Esophagus muscularis mucosa (tissue), 4 donors: Measurements from ENCODE around the gene RBFOX2. TPM values are rescaled to one million over a fixed set of nuclear protein-coding genes. Genes with fewer than 3 reads are reported as not detected.

Experiments
- DNase-seq: peaks from one replicate; pipeline ENCODE4 v3.0.0-alpha.2; 2017; ENCODE audit errors: extremely low spot score
- H3K27ac ChIP-seq, 4 donors: fragments of 200-600 bp; sonication (generic); replicated peaks in 1 of 4; 1 replicate in 3 of 4; 2 replicates in 1 of 4; pipeline ENCODE4 v1.5.1; 2016 to 2019; ENCODE audit warnings: mild to moderate bottlenecking in 1 of 4
- H3K27me3 ChIP-seq, 4 donors: fragments of 200-600 bp; sonication (generic); one replicate each; pipeline versions ENCODE4 v1.5.1 to v1.6.0; 2016 to 2019
- H3K36me3 ChIP-seq, 4 donors: fragments of 200-600 bp; sonication (generic); one replicate each; pipeline ENCODE4 v1.5.1; 2016 to 2019
- H3K4me1 ChIP-seq, 4 donors: fragments of 200-600 bp; sonication (generic); one replicate each; pipeline ENCODE4 v1.5.1; 2016 to 2019
- H3K4me3 ChIP-seq, 4 donors: fragments of 200-600 bp; sonication (generic); 1 replicate in 2 of 4; 2 replicates in 2 of 4; pipeline ENCODE4 v1.5.1; 2016 to 2019; ENCODE audit warnings: mild to moderate bottlenecking in 4 of 4, moderate library complexity in 1 of 4
- H3K9me3 ChIP-seq, 4 donors: fragments of 200-600 bp; sonication (generic); 1 replicate in 3 of 4; 2 replicates in 1 of 4; pipeline ENCODE4 v1.5.1; 2016 to 2019
- EP300 ChIP-seq: sonication (generic); formaldehyde crosslinking; IDR thresholded peaks from one replicate; pipeline ENCODE4 v1.6.1; 2017; ENCODE audit warnings: antibody characterized with exemption
- POLR2A ChIP-seq: fragments of 450-650 bp; IDR thresholded peaks from one replicate; pipeline ENCODE4 v1.6.1; 2017; ENCODE audit warnings: antibody characterized with exemption, moderate library complexity, mild to moderate bottlenecking, low read depth
- POLR2AphosphoS5 ChIP-seq, 2 donors: sonication (generic); formaldehyde crosslinking; IDR thresholded peaks; one replicate each; pipeline ENCODE4 v1.6.1; 2017; ENCODE audit warnings: antibody characterized with exemption in 2 of 2
- WGBS: methylation state at CpG from one replicate; pipeline ENCODE4 v1.1.5; 2018; 5-methylcytosine and 5-hydroxymethylcytosine counted together
- intact Hi-C: fragments of 100-400 bp; cut with DNase I; formaldehyde crosslinking; loops from one replicate; pipeline ENCODE4 v1.15.1; 2023
- total RNA-seq, 4 donors: library from RNA; depleted of rRNA; stranded (reverse); fragments of >200 nt; gene quantifications; one replicate each; pipeline versions ENCODE4 v1.1.0 to v1.2.1, GENCODE V29; 2016
- TF ChIP-seq, protein P1 (sequence below), 3 experiments: fragments of 200-600 bp in 2 of 3; fragments of 450-650 bp in 1 of 3; sonication (generic) in 2 of 3; IDR thresholded peaks; one replicate each; pipeline ENCODE4 v1.5.1; 2017 to 2019; ENCODE audit warnings: antibody characterized with exemption in 3 of 3, mild to moderate bottlenecking in 2 of 3, moderate library complexity in 1 of 3

Gene RBFOX2
- total RNA-seq, 4 donors from 2014 or later, result 113 to 179 (median 155) TPM

DNA sequence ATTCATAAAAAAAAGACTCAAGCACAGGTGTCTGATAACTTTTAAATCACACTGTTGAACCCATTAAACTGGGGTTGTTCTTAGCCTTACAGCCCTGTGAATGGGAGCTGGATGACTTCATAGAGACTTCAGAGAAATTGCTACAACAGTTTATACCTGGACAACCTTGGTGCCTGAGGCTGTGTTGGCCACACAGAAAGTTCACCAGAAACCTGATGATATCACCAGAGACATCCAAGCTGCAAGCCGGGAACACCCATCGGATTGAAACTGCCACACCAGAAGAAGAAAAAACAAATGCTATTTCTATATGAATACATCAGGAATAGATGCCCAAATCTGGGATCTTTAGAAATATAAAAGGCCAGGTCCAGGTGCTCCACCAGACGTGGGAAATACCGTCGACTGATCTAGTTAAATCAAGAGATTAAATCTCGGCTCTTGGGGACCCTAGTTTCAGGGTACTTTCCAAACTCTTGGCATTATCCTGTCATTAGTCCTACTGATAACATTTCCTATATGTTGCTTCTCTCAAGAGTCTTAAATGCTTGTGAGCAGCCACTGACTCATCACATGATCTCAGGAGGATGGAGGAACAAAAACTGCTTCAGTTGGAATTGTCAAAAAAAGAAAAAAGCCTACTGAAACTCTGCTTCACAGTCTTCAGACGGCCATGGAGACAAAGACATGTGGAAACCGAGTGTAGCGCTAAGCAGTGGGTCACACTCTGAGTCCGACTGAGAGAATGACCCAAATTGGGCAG, 339.5 kb downstream of the RBFOX2 start:
- Histone ChIP-seq H3K27ac (no peak overlapping the region), H3K9me3 (no peaks in the 10 kb centered on the region), H3K36me3 (no peaks in the 10 kb centered on the region), H3K4me1 (no peaks in the 10 kb centered on the region), H3K27me3 (no peaks in the 10 kb centered on the region), H3K4me3 (no peak overlapping the region)
- intact Hi-C loops, result no loop called here
- 86% methylated on average over 10 of the region's 10 CpGs for WGBS
- no peak for DNase-seq
- no peak for TF ChIP-seq POLR2A
- TF ChIP-seq POLR2AphosphoS5 (IDR thresholded peaks at IDR 0.05), result no peak
- no peak for TF ChIP-seq EP300
- TF ChIP-seq, protein P1, sequence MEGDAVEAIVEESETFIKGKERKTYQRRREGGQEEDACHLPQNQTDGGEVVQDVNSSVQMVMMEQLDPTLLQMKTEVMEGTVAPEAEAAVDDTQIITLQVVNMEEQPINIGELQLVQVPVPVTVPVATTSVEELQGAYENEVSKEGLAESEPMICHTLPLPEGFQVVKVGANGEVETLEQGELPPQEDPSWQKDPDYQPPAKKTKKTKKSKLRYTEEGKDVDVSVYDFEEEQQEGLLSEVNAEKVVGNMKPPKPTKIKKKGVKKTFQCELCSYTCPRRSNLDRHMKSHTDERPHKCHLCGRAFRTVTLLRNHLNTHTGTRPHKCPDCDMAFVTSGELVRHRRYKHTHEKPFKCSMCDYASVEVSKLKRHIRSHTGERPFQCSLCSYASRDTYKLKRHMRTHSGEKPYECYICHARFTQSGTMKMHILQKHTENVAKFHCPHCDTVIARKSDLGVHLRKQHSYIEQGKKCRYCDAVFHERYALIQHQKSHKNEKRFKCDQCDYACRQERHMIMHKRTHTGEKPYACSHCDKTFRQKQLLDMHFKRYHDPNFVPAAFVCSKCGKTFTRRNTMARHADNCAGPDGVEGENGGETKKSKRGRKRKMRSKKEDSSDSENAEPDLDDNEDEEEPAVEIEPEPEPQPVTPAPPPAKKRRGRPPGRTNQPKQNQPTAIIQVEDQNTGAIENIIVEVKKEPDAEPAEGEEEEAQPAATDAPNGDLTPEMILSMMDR (IDR thresholded peaks at IDR 0.05), result no peak

Other genes with a start within 250 kb of the RBFOX2 start
- gene APOL3, start 131.9 kb upstream of the RBFOX2 start, total RNA-seq, result 10 to 100 TPM; 36.5 to 76.3 (median 52.8) TPM
- 10 to 100 TPM in 1 of 4 donors, 1 to 10 TPM in 2, under 1 TPM in 1; 0.19 to 24.7 (median 1.6) TPM for gene APOL4, start 173.0 kb upstream of the RBFOX2 start, total RNA-seq
- gene APOL2, start 210.7 kb upstream of the RBFOX2 start, total RNA-seq, result 10 to 100 TPM; 22.0 to 41.9 (median 34.4) TPM
- gene APOL1, start 224.3 kb upstream of the RBFOX2 start, total RNA-seq, result 10 to 100 TPM; 19.0 to 48.8 (median 28.0) TPM